NOMO-1 treated with dmso at 0.1 percent for 144 hours (cell line): ENCODE data around the gene LAMA5.

Source experiments
- DNase-seq: peaks from one replicate; lab custom pipeline; 2025; ENCODE audit not compliant: unreplicated experiment; lab: John Stamatoyannopoulos, UW

Gene LAMA5

GRCh38 chr20:62268228-62268900 is 98.7 kb downstream of the LAMA5 start:
- DNase-seq, result no peak

GRCh38 chr20:62267543-62267942 is 99.6 kb downstream of the LAMA5 start:
- DNase-seq, result no peak

GRCh38 chr20:62266851-62267250 is 100.3 kb downstream of the LAMA5 start:
- DNase-seq, result no peak

GRCh38 chr20:62266340-62266739 is 100.8 kb downstream of the LAMA5 start:
- DNase-seq, result no peak

- no peak for DNase-seq
Measured at GRCh38 chr20:62265365-62265764, 101.7 kb downstream of the LAMA5 start.

- DNase-seq, result no peak
Measured at GRCh38 chr20:62263396-62263795, 103.7 kb downstream of the LAMA5 start.

- no peak for DNase-seq
Measured at GRCh38 chr20:62262064-62262463, 105.0 kb downstream of the LAMA5 start.

- DNase-seq, result no peak
Measured at GRCh38 chr20:62259294-62259565, 107.9 kb downstream of the LAMA5 start.
